GM19193 (cell line): ENCODE measurements around the gene F10.

ENCODE experiments used
- POLR2A ChIP-seq: IDR thresholded peaks from 4 replicates; pipeline ENCODE4 v1.6.1; 2011; ENCODE audit not compliant: insufficient read depth, insufficient read length; ENCODE audit errors: extremely low read depth

F10 gene

DNA sequence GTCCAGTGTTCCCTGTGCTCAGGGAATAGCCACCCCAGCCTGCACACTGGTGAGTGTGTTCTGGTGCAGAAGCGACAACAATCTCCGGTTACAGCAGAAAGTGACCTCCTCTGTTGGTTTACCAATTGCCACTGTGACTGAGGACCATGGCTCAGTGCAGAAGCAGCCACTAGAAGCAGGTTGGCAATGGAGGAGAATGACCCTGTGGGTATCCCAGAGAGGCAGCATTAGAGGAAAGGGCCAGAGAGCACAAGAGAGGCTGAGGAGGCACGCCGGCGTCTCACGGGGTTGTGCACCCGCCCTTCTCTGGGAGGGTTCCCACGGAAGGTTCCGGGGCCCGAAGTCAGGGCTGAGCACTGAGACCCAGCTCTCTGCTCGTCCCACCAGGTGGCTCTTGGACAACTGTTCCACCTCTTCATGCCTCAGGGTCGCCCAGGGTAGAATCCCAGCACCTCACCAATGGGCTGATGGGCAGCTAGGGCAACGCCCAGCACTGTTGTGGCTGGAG lies 49.9 kb downstream of the F10 start:
- no peak for TF ChIP-seq POLR2A

DNA sequence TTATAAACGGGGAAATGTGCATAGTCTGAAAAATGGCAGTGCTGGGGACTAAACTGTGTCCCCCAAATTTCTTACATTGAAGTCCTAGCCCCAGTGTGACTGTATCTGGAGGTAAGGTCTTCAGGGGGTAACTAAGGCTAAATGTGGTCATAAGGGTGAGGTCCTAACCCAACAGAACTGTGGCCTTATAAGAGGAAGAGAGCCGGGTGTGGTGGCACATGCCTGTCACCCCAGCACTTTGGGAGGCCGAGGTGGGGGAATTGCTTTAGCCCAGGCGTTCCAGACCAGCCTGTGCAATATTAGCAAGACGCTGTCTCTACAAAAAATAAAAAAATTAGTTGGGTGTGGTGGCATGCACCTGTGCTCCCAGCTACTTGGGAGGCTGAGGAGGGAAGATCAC lies 53.7 kb downstream of the F10 start:
- TF ChIP-seq POLR2A: no peak

DNA sequence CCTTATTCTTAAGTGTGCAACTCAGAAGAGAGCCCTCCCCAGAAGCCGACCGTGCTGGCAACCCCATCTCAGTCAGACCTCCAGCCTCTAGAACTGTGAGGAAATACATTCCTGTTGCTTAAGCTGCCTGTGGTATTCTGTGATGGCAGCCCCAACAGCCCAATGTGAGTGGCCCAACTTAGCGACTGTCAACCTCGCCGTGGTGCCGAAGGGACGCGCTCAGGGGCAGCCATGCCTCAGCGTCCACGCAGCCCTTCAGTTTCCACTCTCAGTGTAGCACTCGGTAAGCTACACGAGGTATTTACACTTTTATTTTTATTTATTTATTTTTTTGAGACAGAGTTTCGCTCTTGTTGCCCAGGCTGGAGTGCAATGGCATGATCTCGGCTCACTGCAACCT lies 54.2 kb downstream of the F10 start:
- no peak for TF ChIP-seq POLR2A

DNA sequence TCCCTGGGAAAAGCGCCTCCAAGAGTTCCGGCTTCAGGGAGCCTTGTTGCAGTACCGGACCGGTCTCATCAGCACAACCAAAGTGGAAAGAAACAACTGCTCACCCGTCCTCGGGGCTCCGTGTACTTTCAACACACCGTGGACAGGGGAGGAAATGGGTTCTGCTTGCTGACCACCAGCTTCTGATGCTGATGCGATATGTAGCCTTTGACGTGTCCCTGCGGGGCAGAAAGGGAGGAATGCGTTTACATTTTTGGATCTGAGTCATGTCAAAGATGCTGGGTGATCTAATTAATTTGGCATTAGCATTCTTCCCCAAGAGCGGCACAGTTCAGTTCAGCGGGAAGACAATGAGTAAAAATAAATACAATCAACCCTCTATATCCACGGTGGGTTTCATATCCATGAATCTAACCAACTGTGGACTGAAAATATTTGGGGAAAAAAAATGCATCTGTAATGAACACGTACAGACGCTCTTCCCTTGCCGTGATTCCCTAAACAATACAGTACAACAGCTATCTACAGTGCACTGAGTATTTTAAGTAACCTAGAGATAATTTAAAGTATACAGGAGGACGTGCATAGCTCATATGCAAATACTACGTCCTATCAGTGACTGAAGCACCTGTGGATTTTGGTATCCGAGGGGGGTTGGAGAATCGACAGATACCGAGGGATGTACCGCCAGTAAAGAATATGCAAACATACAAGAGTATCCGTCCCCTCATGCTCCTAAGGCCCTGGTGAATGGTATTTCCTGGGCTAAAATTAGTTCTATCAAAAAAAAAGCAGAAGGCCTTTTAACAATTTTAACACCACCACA lies 55.7 kb downstream of the F10 start:
- no peak for TF ChIP-seq POLR2A

DNA sequence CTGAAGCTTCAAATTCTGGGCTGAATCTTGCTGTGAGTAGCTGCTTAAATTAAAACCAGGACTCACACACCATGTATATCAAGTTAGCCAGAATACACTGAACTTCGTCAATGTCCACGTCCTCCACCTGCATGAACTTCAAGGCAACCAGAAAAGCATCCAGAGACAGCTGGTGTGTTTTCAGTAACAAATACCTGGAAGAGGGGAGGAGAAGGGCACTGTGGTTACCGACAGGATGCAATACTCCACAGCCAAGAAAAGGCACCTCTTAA lies 56.2 kb downstream of the F10 start:
- TF ChIP-seq POLR2A: no peak

DNA sequence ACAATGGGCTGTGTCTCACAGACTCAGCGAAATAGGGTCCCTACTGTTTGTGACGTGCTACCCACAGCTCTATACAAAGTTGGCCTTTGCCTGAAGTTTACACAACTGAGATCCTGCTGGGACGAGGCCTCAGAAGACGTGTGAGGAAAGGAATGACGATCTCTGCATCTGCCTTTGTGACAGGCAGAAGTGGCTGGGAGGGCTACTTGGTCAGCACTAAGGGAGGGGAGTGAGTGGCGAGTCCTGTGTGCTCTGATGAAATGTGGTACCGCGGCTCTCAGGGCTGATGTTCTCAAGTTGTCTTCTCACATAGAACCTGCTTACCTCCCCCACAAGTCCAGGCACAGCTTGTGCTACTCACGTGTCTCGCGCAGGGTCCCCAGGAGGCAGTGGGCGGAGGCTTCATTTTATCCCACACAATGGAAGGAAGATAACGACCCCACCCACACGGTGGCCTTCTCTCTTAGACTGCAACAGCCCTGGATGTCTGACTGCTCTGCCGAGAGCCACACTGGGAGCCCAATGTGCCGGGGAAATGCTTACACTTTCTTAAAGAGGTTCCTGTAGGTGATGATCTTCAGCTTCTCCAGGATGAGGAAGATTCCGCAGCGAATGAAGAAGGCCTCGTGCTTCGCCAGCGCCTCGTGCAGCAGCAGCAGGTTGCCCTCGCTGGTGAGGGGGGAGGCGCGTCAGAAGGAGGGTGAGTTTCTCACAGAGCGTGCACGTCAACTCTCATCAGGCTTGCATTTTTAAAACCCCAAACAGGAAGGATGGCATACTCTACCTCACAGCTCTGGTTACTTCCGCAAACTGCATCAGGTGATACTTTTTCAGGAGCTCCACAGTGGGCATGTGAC lies 57.0 kb downstream of the F10 start:
- TF ChIP-seq POLR2A: no peak

DNA sequence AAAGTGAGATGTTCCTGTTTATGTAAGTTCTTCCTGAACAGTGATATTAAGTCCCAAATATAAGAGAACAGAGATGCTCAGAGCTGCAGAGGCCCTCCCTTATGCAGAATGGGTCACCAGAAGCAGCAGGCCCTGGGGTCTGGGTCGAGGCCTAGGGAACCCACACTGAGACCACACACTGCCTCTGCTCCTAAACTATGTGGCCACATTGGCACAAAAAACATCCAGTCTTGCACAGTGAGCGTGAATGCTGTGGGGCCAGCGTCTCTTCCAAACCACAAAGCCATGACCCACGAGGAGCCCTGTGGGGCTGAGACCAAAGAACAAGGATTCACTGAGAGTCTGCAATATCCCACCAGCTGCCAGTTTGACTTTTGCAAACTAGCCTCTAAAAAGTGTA lies 59.4 kb downstream of the F10 start:
- no peak for TF ChIP-seq POLR2A

DNA sequence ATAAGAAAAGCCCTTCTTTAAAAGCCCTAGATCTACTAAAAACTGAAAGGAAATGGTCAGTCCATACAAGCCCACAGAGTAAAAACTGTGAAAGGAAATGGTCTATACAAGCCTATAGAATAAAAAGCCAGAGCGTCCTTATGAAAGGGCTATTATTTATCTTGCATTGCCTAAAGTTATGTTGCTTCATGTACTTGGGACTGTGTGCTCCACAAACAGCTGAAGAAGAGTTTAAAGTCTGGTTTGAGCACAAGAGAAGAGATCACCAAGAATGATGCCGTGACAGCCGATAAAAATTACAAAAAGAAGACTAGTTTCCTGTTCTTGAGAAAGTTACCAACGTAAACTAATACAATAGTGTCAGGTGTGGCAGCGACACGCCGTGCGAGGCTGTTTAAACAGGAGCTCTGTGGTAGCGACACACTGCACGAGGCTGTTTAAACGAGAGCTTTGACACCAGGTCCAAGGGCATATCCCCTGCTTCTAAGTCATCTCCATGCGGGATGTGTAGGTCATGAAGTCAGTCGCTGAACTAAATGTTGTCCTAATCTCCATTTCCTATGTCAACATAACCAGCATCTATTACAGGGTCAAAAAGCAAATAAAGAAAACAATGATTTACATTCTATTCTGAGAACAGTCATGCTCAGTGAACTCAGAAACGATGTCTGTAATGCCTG lies 61.0 kb downstream of the F10 start:
- no peak for TF ChIP-seq POLR2A

DNA sequence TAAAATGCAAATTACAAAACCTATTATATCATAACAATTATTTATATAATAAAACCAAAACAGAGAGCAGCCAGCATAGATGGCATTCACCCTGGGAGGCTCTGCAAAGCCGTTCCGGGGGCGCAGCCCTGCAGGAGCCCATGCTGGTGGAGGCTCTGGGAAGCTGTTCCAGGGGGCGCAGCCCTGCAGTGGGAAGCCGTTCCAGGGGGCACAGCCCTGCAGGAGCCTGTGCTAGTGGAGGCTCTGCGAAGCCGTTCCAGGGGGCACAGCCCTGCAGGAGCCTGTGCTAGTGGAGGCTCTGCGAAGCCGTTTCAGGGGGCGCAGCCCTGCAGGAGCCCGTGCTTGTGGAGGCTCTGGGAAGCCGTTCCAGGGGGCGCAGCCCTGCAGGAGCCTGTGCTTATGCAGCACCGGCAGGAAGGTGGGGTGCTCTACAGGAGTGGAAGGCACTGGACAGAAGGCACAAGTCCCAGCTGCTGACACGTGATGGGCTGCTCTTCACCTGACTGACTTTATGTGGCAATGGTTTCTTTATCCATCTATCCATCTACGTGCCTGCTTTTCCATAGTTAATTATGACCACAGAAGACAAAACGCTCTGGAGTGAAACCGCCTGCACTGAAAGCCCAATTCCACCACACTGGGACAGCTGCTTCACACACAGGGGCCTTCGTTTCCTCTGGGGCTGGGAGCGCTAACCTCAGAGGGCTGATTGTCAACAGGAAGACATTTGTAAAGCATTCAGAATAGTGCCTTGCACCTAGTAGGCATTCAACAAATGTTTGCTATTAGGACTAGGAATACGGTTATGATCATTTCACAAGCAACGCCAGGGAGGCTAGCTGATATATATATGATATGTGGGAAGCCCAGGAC lies 62.2 kb downstream of the F10 start:
- TF ChIP-seq POLR2A: no peak

DNA sequence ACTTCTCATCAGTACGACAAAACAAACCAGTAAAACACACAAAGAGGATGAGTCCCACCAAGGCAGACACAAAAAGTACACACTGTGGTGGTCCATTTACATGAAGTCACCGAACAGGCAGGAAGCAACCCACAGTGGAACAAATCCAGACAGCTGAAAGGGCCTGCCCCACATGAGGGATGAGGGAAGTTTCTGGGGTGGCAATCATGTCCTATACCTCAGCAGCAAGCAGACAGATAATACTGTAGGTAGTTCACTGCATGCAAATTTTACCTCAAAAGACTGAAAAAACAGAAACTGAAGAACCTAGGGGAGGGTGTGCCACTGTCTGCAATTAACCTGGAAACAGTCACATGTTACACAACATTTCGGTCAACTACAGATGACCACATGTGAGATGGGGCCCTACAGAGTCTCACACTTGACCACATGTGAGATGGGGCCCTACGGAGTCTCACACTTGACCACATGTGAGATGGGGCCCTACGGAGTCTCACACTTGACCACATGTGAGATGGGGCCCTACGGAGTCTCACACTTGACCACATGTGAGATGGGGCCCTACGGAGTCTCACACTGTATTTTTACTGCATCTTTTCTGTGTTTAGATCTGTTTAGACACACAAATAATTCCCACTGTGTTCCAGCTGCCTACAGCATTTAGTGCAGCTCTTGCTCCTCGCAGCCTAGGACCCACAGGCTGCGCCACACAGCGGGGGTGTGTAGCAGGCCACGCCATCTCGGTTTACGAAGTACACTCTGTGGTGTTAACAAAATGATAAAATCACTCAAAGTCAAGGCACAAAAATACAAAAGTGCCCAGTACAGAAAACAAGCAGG lies 63.7 kb downstream of the F10 start:
- no peak for TF ChIP-seq POLR2A

DNA sequence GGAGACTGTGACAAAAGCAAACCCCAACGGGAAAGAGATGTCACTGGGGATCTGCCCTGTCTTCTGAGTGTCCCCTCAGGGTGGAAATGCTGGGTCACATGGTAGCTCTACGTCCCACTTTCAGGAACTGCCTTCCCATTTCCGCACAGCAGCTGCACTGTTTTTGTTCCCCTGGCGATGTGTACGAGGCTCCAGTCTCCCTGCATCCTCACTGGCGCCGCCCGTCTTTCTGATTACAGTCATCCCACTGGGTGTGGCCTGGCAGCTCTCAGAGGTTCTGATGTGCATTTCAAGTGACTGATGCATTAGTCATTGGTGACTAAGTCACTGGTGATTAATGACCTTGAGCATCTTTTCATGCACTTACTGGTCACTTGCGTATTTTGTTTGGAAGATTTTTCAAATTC lies 64.7 kb downstream of the F10 start:
- no peak for TF ChIP-seq POLR2A

DNA sequence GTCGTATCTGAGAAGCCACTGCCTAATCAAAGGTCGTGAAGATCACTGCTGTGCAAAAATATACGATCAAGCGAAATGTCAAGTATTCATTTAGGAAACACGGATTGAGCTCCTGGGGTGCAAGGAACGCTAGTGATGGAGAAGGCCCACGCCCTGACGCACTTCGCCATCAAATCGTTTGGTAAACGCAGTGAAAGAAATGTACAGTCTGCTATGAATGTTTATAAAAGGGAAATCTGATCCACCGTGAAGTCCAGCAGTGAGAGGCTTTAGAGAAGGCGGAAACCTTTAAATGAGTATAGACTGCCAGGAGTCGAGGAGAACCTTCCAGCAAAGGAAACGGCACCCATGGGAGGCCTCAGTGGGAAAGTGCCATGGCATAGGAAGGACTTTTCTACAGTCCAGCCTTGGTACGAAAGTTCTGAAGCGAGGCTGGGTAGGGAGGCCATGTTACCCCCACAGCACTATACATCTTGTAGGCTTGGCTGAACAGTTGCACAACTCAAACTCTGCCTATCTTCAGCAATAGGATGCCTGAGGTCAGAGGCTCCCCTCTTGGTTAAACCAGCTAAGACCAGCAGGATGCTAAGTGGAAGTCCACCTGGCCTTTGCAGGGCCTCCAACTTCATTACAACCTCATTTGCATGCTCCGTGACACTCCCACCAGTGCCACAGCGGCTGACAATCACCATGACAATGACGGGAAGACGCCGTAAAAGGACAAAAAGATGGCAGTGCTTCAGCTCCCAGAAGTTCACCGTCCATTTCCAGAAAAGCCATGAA lies 65.5 kb downstream of the F10 start:
- no peak for TF ChIP-seq POLR2A

DNA sequence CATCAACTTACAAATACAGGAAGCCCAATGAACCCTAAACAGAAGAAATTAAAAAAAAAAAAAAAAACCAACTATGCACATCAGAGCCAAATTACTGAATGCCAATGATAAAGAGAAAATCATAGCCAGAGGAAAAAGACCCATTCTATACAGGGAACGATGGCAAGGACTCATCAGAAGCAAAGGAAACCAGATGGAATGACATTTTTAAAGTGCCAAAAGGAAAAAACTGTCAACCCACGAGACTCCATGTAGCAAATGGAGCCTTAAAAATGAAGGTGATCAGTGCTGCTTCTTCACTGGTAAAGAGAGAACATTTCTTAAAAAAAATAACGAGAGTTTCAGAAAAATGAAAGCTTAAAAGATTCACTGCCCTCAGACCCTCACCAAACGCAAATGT lies 67.6 kb downstream of the F10 start:
- TF ChIP-seq POLR2A: no peak
